Neural crest cell (in vitro differentiated cells): ENCODE results near the gene PCP2. TPM values are rescaled to one million over a fixed set of nuclear protein-coding genes. Genes with fewer than 3 reads are reported as not detected.

Experiments used
- DNase-seq: peaks from one replicate; pipeline ENCODE4 v3.0.0; 2021; ENCODE audit warnings: low read depth, mixed read lengths, low spot score
- H3K27ac Mint-ChIP-seq: one replicate; pipeline ENCODE4 v1.8.0; 2021; ENCODE audit warnings: mild to moderate bottlenecking, mixed read lengths; ENCODE audit not compliant: unreplicated experiment
- H3K27me3 Mint-ChIP-seq: 2 replicates; pipeline ENCODE4 v1.8.0; 2021; ENCODE audit warnings: low read depth, mild to moderate bottlenecking, mixed read lengths
- H3K36me3 Mint-ChIP-seq: 2 replicates; pipeline ENCODE4 v1.8.0; 2021; ENCODE audit warnings: low read depth, mild to moderate bottlenecking, mixed read lengths
- H3K4me1 Mint-ChIP-seq: 2 replicates; pipeline ENCODE4 v1.8.0; 2021; ENCODE audit warnings: mixed read lengths
- H3K4me3 Mint-ChIP-seq: one replicate; pipeline ENCODE4 v1.8.0; 2021; ENCODE audit warnings: mild to moderate bottlenecking, mixed read lengths
- H3K9me3 Mint-ChIP-seq: 2 replicates; pipeline ENCODE4 v1.8.0; 2021; ENCODE audit warnings: mixed read lengths
- CTCF ChIP-seq: fragments of 200-600 bp; sonication (generic); conservative IDR thresholded peaks from 2 replicates; pipeline ENCODE4 v1.5.0; 2021; ENCODE audit warnings: antibody characterized with exemption, mild to moderate bottlenecking
- total RNA-seq: library from RNA; stranded (reverse); gene quantifications from 2 replicates; pipeline ENCODE4 v1.2.1, GENCODE V29; 2021

The PCP2 gene
- total RNA-seq, 1 donor from 2014 or later = not detected

GRCh38 chr19:7629347-7630054 is 4.0 kb downstream of the PCP2 start, which contains the start of the genes PET100 and XAB2:
TSS of gene PET100 (plus strand) at chr19:7629793. CDS start at chr19:7629834, 41 bp downstream.
TSS of gene XAB2 (minus strand) at chr19:7629545. CDS start at chr19:7629527, 18 bp downstream.
- H3K9me3 Mint-ChIP-seq = no peaks in the 10 kb centered on the region
- TF ChIP-seq CTCF = no peak
- peaks cover 27% of the 10 kb centered on the region for H3K4me1 Mint-ChIP-seq
- H3K4me3 Mint-ChIP-seq = peak within 1 kb of the TSS; percentile 99
- H3K27me3 Mint-ChIP-seq = peaks cover 10% of the 10 kb centered on the region
- peak within 1 kb of the TSS; percentile 99 for H3K27ac Mint-ChIP-seq
- H3K36me3 Mint-ChIP-seq = peaks cover 7% of the 10 kb centered on the region
- peak; percentile 92 for DNase-seq

GRCh38 chr19:7628589-7629311 is 4.8 kb downstream of the PCP2 start:
- Mint-ChIP-seq H3K9me3 (no peaks in the 10 kb centered on the region), H3K4me3 (peak overlapping the region; percentile 99), H3K36me3 (peaks cover 7% of the 10 kb centered on the region), H3K4me1 (peaks cover 27% of the 10 kb centered on the region), H3K27ac (peak overlapping the region; percentile 99), H3K27me3 (peaks cover 4% of the 10 kb centered on the region)
- TF ChIP-seq CTCF = no peak
- no peak for DNase-seq

- H3K4me1 Mint-ChIP-seq = peaks cover 27% of the 10 kb centered on the region
- peaks cover 4% of the 10 kb centered on the region for H3K27me3 Mint-ChIP-seq
- peak overlapping the region; percentile 79 for H3K4me3 Mint-ChIP-seq
- no peak overlapping the region for H3K27ac Mint-ChIP-seq
- no peak for TF ChIP-seq CTCF
- no peak for DNase-seq
- peaks cover 11% of the 10 kb centered on the region for H3K36me3 Mint-ChIP-seq
- no peaks in the 10 kb centered on the region for H3K9me3 Mint-ChIP-seq
Measured at GRCh38 chr19:7627166-7627565, 6.4 kb downstream of the PCP2 start.

GRCh38 chr19:7625763-7626372 is 7.7 kb downstream of the PCP2 start:
- peaks cover 4% of the 10 kb centered on the region for H3K27me3 Mint-ChIP-seq
- no peaks in the 10 kb centered on the region for H3K9me3 Mint-ChIP-seq
- H3K4me1 Mint-ChIP-seq = peaks cover 27% of the 10 kb centered on the region
- H3K36me3 Mint-ChIP-seq = peaks cover 17% of the 10 kb centered on the region
- no peak overlapping the region for H3K27ac Mint-ChIP-seq
- H3K4me3 Mint-ChIP-seq = no peak overlapping the region
- no peak for DNase-seq
- no peak for TF ChIP-seq CTCF

GRCh38 chr19:7624810-7625209 is 8.7 kb downstream of the PCP2 start:
- peaks cover 17% of the 10 kb centered on the region for H3K36me3 Mint-ChIP-seq
- H3K4me3 Mint-ChIP-seq = no peak overlapping the region
- DNase-seq = no peak
- TF ChIP-seq CTCF = no peak
- peaks cover 17% of the 10 kb centered on the region for H3K4me1 Mint-ChIP-seq
- no peak overlapping the region for H3K27ac Mint-ChIP-seq
- no peaks in the 10 kb centered on the region for H3K9me3 Mint-ChIP-seq
- H3K27me3 Mint-ChIP-seq = peaks cover 4% of the 10 kb centered on the region
